Measurements from ENCODE around the gene NCEH1. TPM values are rescaled to one million over a fixed set of nuclear protein-coding genes. Genes with fewer than 3 reads are reported as not detected.

The NCEH1 gene
- total RNA-seq, 1 experiment from 2014 or later, result 43.5 TPM

- no peaks in the 10 kb centered on the region for H4K20me1 ChIP-seq (ENCODE audit: insufficient read depth)
- H3K4me1 ChIP-seq (replicated peaks; ENCODE audit: insufficient read depth), result peaks cover 23% of the 10 kb centered on the region
- TF ChIP-seq CTCF (conservative IDR thresholded peaks at IDR 0.05) (no peak), EZH2 (IDR thresholded peaks at IDR 0.05; ENCODE audit: low read depth) (no peak)
- H3K4me3 ChIP-seq, result no peak overlapping the region
- no peak overlapping the region for H3K27ac ChIP-seq
- DNase-seq, result no peak
- intact Hi-C loops (cut with micrococcal nuclease; ENCODE audit: unreplicated experiment), result loop anchor here (5.0 kb wide), 1 partner anchor 1931 kb away; no protein-coding TSS in a partner anchor
- H3K79me2 ChIP-seq (ENCODE audit: low read depth), result peaks cover 38% of the 10 kb centered on the region
- no peaks in the 10 kb centered on the region for H3K27me3 ChIP-seq (ENCODE audit: insufficient read depth, low read depth)
- ChIA-PET CTCF (interaction anchor here (1.0 kb wide), 1 partner anchor 20 kb away, joined by 3 read pairs; no protein-coding TSS in a partner anchor), POLR2A (ENCODE audit: unreplicated experiment) (interaction anchor here (0.7 kb wide), 1 partner anchor 100 kb away, joined by 6 read pairs; no protein-coding TSS in a partner anchor)
- no TSS peak for BruUV-seq (replicated peaks)
- H3K9me3 ChIP-seq (ENCODE audit: insufficient read depth, low read depth), result no peaks in the 10 kb centered on the region
- H3F3A ChIP-seq (ENCODE audit: insufficient read depth, low read depth), result peaks cover 22% of the 10 kb centered on the region; the same call in 1 of the 2 replicates
- H2AFZ ChIP-seq, result no peak overlapping the region
- peaks cover 16% of the 10 kb centered on the region; the same call in 1 of the 2 replicates for H3K36me3 ChIP-seq (ENCODE audit: low read depth)
- H3K9me2 ChIP-seq (ENCODE audit: insufficient read depth), result no peaks in the 10 kb centered on the region
- H3K4me2 ChIP-seq, result no peak overlapping the region
Measured at GRCh38 chr3:172648747-172649146, 62.1 kb downstream of the NCEH1 start.

GRCh38 chr3:172647823-172648222, 63.0 kb downstream of the NCEH1 start:
- POLR2A ChIA-PET (ENCODE audit: unreplicated experiment), result interaction anchor here (0.6 kb wide), 3 partner anchors 53 to 106 kb away, joined by 4 to 5 read pairs (median 5); no protein-coding TSS in a partner anchor
- Histone ChIP-seq H3K79me2 (ENCODE audit: low read depth) (peaks cover 34% of the 10 kb centered on the region), H4K20me1 (ENCODE audit: insufficient read depth) (no peaks in the 10 kb centered on the region), H3F3A (ENCODE audit: insufficient read depth, low read depth) (peaks cover 15% of the 10 kb centered on the region; the same call in 1 of the 2 replicates), H2AFZ (no peak overlapping the region), H3K27ac (no peak overlapping the region), H3K9me2 (ENCODE audit: insufficient read depth) (no peaks in the 10 kb centered on the region), H3K27me3 (ENCODE audit: insufficient read depth, low read depth) (no peaks in the 10 kb centered on the region), H3K36me3 (ENCODE audit: low read depth) (peaks cover 22% of the 10 kb centered on the region; the same call in 1 of the 2 replicates), H3K4me2 (no peak overlapping the region), H3K4me1 (replicated peaks; ENCODE audit: insufficient read depth) (peaks cover 15% of the 10 kb centered on the region), H3K9me3 (ENCODE audit: insufficient read depth, low read depth) (no peaks in the 10 kb centered on the region), H3K4me3 (no peak overlapping the region)
- peak in 1 of 2 experiments; percentile 75 for DNase-seq
- intact Hi-C loops (cut with micrococcal nuclease; ENCODE audit: unreplicated experiment), result loop anchor here (5.0 kb wide), 1 partner anchor 1931 kb away; no protein-coding TSS in a partner anchor
- BruUV-seq (replicated peaks), result no TSS peak
- CTCF ChIA-PET, result no interaction called here
- no peak for TF ChIP-seq CTCF (conservative IDR thresholded peaks at IDR 0.05)
- TF ChIP-seq EZH2 (IDR thresholded peaks at IDR 0.05; ENCODE audit: low read depth), result no peak

GRCh38 chr3:172647080-172647479, 63.8 kb downstream of the NCEH1 start:
- H3K9me3 ChIP-seq (ENCODE audit: insufficient read depth, low read depth), result no peaks in the 10 kb centered on the region
- BruUV-seq (replicated peaks), result no TSS peak
- H4K20me1 ChIP-seq (ENCODE audit: insufficient read depth), result no peaks in the 10 kb centered on the region
- peaks cover 15% of the 10 kb centered on the region; the same call in 1 of the 2 replicates for H3F3A ChIP-seq (ENCODE audit: insufficient read depth, low read depth)
- intact Hi-C loops (cut with micrococcal nuclease; ENCODE audit: unreplicated experiment), result loop anchor here (5.0 kb wide), 1 partner anchor 1930 kb away; no protein-coding TSS in a partner anchor
- H3K4me3 ChIP-seq, result no peak overlapping the region
- TF ChIP-seq CTCF (conservative IDR thresholded peaks at IDR 0.05), result no peak
- TF ChIP-seq EZH2 (IDR thresholded peaks at IDR 0.05; ENCODE audit: low read depth), result no peak
- DNase-seq, result no peak
- H3K79me2 ChIP-seq (ENCODE audit: low read depth), result peaks cover 27% of the 10 kb centered on the region
- H3K27me3 ChIP-seq (ENCODE audit: insufficient read depth, low read depth), result no peaks in the 10 kb centered on the region
- ChIA-PET CTCF (no interaction called here), POLR2A (ENCODE audit: unreplicated experiment) (interaction anchor here (0.6 kb wide), 2 partner anchors 104 to 778 kb away, joined by 3 to 5 read pairs; no protein-coding TSS in a partner anchor)
- H3K9me2 ChIP-seq (ENCODE audit: insufficient read depth), result no peaks in the 10 kb centered on the region
- H3K4me2 ChIP-seq, result no peak overlapping the region
- no peak overlapping the region for H3K27ac ChIP-seq
- H3K4me1 ChIP-seq (replicated peaks; ENCODE audit: insufficient read depth), result peaks cover 8% of the 10 kb centered on the region
- H2AFZ ChIP-seq, result no peak overlapping the region
- H3K36me3 ChIP-seq (ENCODE audit: low read depth), result peaks cover 24% of the 10 kb centered on the region
